GM19467 (cell line): ENCODE data around the gene FAM149A.

Source experiments
- ATAC-seq: cut with Tn5 transposase; IDR thresholded peaks from one replicate; pipeline ENCODE4 v1.9.1; 2021; ENCODE audit warnings: mild to moderate bottlenecking, moderate library complexity; ENCODE audit not compliant: unreplicated experiment

The FAM149A gene

DNA sequence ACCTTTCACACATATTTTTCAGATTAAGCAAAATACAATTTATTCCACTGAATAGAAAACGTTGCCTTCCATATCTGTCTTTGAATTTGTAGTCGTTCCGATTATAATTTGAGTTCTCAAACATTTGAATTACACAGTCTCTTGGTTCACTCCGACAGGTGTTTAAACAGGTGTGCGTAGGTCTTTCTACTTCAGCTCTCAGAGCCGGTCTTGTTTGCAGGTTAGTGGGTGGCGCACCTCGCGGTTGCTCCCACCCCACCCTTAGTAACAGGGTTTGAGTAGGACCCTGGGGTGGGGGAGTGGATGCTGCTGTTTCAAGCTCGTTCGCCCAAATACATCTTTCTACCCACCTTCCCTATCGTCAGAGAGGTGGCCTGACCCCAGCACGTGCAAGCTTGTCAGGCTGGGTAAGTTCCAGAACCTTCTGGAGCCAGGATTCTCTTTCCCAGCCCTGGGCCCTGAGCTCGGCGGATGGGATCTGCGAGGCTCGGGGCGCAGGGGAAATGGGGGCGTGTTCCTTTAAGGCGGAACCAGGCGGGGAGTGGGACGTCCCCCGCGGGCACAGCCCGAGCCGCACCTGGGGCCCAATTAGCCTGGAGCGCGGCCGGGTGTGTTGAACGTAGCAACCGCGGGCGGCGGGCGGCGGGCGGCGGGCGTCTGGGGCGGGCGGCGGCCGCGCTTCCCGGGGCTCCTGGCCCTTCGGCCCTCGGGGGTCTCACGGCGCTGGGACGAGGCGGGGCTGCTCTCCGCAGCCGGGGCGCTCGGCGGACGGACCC is at the start of gene FAM149A:
TSS of gene FAM149A (plus strand) at position 591 of the 776 bp plus-strand sequence.
- ATAC-seq: peak; percentile 67

DNA sequence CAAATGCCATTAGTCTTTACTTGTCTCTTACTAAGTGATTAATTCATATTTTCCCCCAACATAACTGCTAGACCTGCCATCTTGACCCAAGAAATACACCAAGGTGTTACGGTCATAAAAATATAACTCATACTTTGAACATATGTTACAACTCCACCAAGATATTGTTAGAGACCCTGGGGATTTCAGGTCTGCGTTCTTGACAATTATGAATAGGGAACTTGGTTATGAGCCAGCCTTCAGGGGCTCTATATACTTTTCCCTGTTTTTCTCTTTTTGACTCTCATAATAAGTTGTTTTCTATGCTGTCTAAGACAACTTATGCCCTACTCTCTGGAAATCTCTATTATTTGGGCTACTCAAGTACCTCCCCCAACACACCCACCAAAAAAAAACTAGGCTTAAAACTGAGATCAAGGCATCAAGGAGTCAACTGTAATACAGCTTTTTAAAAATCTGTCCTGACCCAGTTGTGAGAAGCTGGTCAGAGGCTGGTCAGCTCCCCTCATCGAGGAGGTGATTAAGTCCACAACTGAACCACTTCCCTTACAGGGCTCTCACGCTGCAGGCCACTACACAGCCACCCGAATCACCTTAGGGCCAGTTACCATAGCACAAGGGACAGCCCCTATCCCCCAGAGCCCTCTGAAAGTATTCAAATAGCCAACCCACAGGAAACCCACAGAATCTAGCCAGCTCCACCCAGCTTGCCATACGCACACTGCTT is 46.1 kb upstream of the FAM149A start:
- peak; percentile 100 for ATAC-seq

DNA sequence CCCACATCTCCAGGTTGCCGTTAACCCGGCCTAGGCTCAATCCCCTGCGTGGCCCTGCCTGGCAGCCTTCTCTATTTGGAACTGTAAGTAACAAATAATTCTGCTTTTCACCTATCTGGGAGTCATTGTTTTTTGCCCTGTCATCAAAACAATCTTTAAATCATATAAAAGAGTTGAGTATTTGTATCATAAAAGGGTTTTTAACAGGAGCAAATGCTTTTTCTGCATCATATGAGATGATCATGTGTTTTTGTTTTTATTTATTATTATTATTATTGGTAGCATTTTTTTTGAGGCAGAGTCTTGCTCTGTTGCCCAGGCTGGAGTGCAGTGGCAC is 45.6 kb upstream of the FAM149A start:
- ATAC-seq: no peak

DNA sequence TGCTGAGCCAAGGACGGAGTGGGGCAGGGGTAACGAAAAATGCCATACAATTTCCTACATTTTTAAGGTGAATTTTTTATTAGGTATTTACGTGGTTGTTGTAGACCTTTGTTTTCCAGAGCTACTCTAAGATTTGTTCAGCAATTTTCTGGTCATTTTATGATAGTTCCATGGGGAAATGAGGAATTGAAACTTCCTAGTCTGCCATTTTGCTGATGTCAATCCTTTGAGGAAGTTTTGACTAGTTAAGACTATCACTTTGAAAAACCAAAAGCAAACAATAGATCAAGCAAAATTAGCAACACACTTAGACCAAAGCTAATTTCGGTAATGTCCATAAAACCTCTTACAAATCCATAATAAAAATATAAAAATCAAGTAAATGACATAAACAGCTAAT is 42.6 kb upstream of the FAM149A start:
- no peak for ATAC-seq

DNA sequence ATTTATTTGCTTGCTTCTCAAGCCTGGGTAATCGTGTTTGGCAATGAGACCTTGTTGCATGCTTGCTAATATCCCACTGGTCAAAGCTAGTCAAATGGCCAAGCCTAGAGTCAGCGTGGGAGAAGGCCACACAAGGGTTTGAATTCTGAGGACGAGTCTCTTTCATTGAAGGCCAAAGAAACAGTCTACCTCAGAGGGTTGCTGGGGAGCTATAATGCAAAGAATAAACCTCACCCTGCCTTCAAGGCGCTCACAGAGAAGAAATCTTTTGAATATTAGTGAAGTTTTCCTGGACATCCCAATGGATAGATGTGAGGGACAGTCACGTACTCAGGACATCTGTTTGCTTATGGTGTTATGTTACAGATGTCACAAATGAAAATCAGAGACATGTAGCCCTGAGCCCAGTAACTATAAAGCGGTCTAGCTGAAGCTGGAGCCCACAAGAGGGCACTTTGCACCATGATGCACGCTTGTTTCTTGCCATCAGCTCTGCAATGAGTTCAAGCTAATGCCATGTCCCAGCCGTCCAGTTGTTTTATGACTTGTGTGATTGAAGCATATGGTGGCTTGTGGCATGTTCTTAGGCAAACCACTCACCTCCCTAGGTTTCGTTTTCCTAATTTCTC is 36.6 kb upstream of the FAM149A start:
- ATAC-seq: peak; percentile 84

GRCh38 chr4:186068581-186069348 is 35.7 kb upstream of the FAM149A start, which contains the start of gene TLR3:
TSS of gene TLR3 (plus strand) at chr4:186069156. CDS start at chr4:186076620, 7,464 bp downstream.
- ATAC-seq: no peak

DNA sequence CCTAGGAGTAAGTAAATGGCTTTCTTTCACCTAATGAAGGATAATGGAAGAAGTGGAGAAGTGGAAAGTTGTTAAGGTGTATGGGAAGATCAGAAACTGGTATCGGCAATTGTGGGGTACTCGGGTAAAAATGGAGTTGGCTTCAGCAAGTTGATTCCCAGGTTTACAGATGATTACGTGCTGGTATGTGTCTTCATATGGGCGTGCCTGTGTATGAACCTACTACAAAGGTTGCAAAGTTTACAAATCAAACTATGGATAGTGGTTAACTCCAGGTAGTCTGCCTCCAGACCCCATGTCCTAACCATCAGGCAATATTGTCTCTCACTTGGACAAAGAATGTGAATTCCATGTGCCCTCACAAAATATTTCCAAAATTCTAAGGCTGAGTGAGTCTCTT is 34.8 kb upstream of the FAM149A start:
- ATAC-seq: no peak

DNA sequence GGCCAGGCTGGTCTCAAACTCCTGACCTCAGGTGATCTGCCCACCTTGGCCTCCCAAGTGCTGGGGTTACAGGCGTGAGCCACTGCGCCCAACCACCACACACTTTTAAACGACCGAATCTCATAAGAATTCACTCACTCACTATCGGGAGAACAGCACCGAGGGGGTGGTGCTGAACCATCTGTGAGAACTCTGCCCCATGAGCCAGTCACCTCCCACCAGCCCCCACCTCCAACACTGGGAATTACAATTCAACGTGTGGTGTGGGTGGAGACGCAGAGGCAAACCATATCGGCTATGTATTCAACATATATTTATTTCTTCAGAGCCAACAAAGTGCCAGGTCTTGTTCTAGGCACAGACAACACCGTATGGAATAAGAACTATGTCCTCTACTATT is 32.0 kb upstream of the FAM149A start:
- ATAC-seq: no peak

DNA sequence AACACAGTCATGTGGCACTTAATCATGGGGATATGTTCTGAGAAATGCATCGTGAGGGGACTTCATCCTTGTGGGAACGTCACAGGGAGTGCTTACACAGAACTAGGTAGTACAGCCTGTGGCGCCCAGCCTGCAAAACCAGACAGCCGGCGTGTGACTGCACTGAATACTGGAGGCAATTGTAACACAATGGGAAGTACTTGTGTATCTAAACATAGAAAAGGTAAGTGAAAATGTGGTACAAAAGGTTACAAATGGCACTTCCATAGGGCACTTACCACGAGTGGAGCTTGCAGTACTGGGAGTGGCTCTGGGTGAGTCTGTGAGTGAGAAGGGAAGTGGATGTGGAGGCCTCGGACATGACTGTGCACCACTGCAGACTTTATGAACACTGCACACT is 30.3 kb upstream of the FAM149A start:
- ATAC-seq: no peak

GRCh38 chr4:186078981-186079638 is 25.4 kb upstream of the FAM149A start:
- ATAC-seq: no peak

- no peak for ATAC-seq
Observed at GRCh38 chr4:186079694-186080093, 24.8 kb upstream of the FAM149A start.

DNA sequence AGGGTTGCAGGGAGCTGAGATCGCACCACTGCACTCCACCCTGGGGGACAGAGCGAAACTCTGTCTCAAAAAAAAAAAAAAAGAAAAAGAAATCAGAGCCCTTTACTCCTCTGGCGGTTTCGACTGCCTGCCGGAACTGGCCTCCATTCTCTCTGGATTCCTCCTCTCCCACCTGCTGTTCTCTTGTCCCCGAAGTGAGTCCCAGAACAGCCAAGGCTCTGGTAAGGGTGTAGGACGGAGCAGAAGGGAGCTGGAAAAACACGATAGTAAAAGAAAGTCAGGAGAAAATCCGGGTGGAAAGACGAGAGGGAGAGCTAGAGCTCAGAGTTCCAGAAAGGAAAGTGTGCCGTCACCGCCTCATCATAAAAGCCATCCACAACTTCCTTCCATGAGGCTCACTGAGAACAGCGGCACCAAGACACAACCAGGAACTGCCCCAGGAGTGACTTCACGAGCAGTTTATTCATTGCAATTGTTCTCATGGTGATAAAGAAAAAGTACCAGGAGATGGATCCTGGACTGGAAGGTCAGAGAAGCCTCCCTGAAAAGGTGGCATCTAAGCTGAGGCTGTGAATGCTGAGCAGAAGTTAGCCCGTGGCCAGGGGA is 23.2 kb upstream of the FAM149A start:
- no peak for ATAC-seq

DNA sequence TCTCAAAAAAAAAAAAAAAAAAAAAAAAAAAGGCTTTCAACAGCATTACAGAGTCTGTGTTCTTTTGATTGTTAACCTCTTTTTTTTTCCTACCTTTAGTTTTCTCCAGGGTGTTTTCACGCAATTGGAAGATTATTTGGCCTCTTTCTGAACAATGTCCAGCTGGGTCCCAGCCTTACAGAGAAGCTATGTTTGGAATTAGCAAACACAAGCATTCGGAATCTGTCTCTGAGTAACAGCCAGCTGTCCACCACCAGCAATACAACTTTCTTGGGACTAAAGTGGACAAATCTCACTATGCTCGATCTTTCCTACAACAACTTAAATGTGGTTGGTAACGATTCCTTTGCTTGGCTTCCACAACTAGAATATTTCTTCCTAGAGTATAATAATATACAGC is 22.3 kb upstream of the FAM149A start:
- no peak for ATAC-seq

DNA sequence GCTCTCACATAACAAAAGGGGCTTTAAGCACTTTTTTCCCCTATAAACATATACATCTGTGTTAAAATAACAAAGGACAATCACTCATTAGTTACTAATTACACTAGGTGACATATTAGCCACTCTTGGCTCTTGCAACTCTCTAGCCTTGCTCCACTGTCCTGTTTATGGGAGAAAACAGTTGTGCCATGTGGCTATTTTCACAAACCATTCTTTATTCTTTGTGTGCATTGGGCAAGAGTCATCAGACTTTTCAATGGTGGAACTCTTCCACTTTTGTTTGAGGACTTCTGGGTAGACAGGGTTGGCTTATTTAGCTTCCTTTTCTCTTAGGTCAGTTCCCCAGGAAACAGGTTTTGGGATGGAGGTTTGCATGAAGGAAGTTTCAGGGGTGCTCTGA is 16.0 kb upstream of the FAM149A start:
- ATAC-seq: no peak

DNA sequence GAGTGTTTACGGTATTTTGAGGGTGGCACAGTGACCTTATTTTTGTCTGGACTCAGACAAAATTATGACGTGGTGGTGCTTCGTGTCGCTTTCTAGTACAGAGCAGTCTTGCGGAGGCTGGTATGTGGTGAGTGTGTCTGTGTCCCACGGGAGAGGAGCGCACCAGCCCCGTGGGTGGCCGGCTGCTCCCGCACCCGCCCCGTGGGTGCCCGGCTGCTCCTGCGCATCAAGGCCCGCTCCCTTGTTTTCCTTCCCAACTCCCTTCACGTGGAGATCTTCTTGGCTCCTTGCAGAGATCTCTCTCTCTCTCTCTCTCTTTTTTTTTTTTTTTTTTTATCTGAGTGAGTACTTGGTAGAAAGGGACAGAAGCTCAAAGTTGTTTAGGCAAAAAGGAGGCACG is 12.2 kb upstream of the FAM149A start:
- no peak for ATAC-seq

- ATAC-seq: no peak
Observed at GRCh38 chr4:186095406-186095805, 9.1 kb upstream of the FAM149A start.

DNA sequence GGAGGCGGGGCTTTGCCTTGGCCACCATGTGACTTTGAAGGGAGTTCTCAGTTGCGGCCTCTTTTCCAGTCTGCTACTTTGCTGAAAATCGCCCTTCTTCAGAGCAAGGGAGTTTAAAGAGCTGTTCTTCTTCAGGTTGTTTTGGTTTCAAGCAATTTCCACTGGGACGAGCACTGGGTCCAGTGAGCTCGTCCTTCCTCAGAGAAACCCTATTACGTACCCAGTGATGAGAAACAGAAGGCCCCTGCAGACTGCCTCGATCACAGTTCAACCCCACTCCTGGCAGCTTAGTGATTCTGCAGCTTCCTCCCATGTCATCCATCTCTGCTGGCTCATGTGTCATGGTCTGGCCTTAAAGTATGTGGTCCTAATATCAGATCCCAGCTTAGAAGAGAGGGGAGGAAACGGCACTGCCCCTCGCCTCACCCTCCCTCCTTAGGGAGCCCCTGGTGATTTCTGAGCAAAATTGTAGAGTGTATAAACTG is 7.8 kb upstream of the FAM149A start:
- ATAC-seq: no peak

- no peak for ATAC-seq
Observed at GRCh38 chr4:186097386-186097785, 7.1 kb upstream of the FAM149A start.

GRCh38 chr4:186102931-186103330 is 1.6 kb upstream of the FAM149A start:
- ATAC-seq: no peak
